Measurements from ENCODE around the gene CKAP2.
"Not testable (repeated sequence)": the region's sequence is repeated elsewhere in the genome, so short reads cannot be mapped to it uniquely, and the experiment has no call there.

The CKAP2 gene

DNA sequence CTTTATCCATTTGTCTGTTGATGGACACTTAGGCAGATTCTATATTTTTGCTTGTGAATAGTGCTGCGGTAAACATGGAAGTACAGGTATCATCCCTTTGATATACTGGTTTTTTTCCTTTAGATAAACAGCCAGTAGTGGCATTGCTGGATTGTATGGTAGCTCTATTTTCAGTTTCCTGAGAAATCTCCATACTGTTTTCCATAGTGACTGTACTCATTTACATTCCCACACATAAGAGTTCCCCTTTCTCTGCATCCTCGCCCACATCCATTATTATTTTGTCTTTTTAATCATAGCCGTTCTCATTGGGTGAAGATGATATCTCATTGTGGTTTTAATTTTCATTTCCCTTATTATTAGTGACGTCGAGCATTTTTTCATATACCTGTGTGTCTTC lies 35.7 kb downstream of the CKAP2 start:
- not testable (repeated sequence) for H3K27ac ChIP-seq, H3K9me3 ChIP-seq, H3K27me3 ChIP-seq, H3K4me2 ChIP-seq, H3K36me3 ChIP-seq, H3K9ac ChIP-seq, H4K20me1 ChIP-seq, H3K4me3 ChIP-seq, H3K4me1 ChIP-seq

DNA sequence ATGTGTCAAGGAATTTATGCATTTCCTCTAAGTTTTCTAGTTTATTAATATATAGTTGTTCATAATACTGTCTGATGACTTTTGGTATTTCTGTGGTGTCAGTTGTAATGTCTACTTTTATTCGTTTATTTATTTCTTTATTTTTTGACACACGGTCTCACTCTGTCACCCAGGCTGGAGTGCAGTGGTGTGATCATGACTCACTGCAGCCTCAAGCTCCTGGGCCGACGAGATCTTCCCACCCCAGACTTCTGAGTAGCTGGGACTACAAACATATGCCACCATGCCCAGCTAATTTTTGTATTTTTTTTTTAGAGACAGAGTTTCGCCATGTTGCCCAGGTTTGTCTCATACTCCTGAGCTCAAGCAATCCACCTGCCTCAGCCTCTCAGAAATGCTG lies 39.0 kb downstream of the CKAP2 start:
- H3K4me1 ChIP-seq, H3K4me3 ChIP-seq, H4K20me1 ChIP-seq, H3K36me3 ChIP-seq, H3K27ac ChIP-seq, H3K9ac ChIP-seq, H3K4me2 ChIP-seq, H3K27me3 ChIP-seq, H3K9me3 ChIP-seq: not testable (repeated sequence)

- not testable (repeated sequence) for H4K20me1 ChIP-seq, H3K9ac ChIP-seq, H3K27ac ChIP-seq, H3K36me3 ChIP-seq, H3K27me3 ChIP-seq, H3K4me3 ChIP-seq, H3K4me1 ChIP-seq, H3K4me2 ChIP-seq
- H3K9me3 ChIP-seq, result peaks cover 11% of the 10 kb centered on the region
Measured at GRCh38 chr13:52497979-52498378, 42.7 kb downstream of the CKAP2 start.

- H3K4me3 ChIP-seq, H4K20me1 ChIP-seq, H3K4me1 ChIP-seq, H3K4me2 ChIP-seq, H3K36me3 ChIP-seq, H3K27me3 ChIP-seq, H3K9ac ChIP-seq, H3K27ac ChIP-seq: not testable (repeated sequence)
- H3K9me3 ChIP-seq, result peaks cover 18% of the 10 kb centered on the region
Measured at GRCh38 chr13:52502277-52502676, 47.0 kb downstream of the CKAP2 start.

DNA sequence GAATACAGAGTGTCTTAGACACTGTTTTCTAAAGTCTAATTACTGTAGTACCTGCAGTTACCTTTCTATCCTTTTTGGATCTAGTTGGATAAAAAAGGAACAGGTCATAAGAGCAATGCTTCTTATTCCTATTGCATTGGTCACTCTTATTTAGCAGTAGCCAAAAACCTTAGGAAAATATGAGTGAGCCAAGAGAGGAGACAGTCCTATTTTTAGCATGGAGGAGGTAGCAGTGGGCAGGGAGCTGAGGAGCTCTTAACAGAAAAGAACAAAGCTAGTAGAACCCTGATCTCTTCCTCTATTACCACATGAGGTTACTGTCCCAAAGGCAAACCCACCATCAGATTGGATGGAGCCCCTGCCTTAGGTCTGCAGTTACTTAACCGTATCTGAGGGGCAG lies 50.6 kb downstream of the CKAP2 start:
- not testable (repeated sequence) for H3K4me3 ChIP-seq, H3K27ac ChIP-seq, H3K27me3 ChIP-seq, H4K20me1 ChIP-seq, H3K4me2 ChIP-seq, H3K4me1 ChIP-seq, H3K36me3 ChIP-seq, H3K9ac ChIP-seq
- H3K9me3 ChIP-seq, result peaks cover 18% of the 10 kb centered on the region

DNA sequence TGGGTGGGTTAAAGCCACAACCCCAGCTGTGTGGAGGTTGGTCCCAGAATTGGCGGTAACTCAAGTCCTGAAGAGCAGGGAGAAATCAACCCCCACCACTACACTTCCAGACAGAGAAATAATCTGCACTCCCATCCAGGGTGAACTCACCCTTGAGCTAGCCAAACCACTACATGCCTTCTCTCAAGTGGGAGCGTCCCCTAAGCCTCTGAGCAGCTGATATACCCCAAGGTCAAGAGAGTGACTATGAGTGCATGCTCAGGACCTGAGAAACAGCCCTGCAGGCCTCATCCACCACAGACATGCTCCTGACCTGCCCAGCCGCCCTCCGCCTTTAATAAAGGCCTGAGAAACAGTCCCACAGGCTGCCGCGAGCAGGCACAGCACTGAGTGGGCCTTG lies 54.3 kb downstream of the CKAP2 start:
- H3K36me3 ChIP-seq, H4K20me1 ChIP-seq, H3K4me3 ChIP-seq, H3K4me2 ChIP-seq, H3K27ac ChIP-seq, H3K4me1 ChIP-seq, H3K9ac ChIP-seq, H3K9me3 ChIP-seq, H3K27me3 ChIP-seq: not testable (repeated sequence)

GRCh38 chr13:52510221-52510797 lies 55.0 kb downstream of the CKAP2 start:
- H3K36me3 ChIP-seq, H3K9me3 ChIP-seq, H3K4me1 ChIP-seq, H3K27me3 ChIP-seq, H3K4me2 ChIP-seq, H3K27ac ChIP-seq, H3K9ac ChIP-seq, H3K4me3 ChIP-seq, H4K20me1 ChIP-seq: not testable (repeated sequence)

DNA sequence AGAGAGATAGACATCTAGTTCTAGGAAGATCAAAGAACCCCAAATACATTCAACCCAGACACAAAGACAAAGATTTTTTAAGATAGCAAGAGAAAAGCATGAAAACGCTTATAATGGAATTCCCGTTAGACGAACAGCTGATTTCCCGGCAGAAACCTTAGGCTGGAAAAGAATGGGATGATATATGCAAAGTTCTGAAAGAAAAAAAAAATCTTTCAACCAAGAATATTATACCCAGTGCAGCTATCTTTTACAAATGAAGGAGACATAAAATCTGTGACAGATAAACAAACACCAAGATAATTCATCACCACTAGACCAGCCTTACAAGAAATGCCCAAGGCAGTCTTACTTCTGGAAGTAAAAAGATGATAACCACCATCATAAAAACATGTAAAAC lies 56.3 kb downstream of the CKAP2 start:
- H3K9me3 ChIP-seq, H3K27ac ChIP-seq, H3K4me1 ChIP-seq, H3K36me3 ChIP-seq, H3K4me3 ChIP-seq, H3K4me2 ChIP-seq, H3K9ac ChIP-seq, H4K20me1 ChIP-seq, H3K27me3 ChIP-seq: not testable (repeated sequence)

DNA sequence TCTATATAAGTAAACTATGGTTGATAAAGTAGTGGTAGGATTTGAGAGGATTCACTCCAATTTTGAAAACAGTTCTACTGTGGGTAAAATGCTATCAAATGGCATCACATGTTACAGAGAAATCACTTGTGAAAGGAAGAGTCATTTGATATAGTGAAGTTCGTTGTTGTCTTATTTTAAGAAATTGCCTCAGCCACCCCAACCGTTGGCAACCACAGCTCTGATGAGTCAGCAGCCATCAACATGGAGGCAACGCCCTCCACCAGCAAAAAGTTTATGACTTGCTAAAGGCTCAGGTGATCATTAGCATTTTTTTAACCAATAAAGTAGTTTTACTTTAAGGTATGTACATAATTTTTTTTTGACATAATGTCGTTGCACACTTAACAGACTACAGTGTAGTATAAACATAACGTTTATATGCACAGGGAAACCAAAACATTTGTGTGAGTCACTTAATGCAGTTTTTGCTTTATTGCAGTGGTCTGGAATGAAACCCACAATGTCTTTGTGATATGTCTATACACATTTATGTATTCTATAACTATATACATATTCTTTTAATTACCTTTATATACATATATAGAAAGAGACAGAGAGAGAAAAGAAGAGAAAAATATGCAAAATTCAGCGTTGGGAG lies 58.8 kb downstream of the CKAP2 start:
- H3K4me1 ChIP-seq, H3K4me3 ChIP-seq, H3K9ac ChIP-seq, H3K9me3 ChIP-seq, H3K36me3 ChIP-seq, H3K27ac ChIP-seq, H3K27me3 ChIP-seq, H4K20me1 ChIP-seq, H3K4me2 ChIP-seq: not testable (repeated sequence)

- H3K4me3 ChIP-seq, H3K36me3 ChIP-seq, H4K20me1 ChIP-seq, H3K4me1 ChIP-seq, H3K27ac ChIP-seq, H3K27me3 ChIP-seq, H3K9ac ChIP-seq, H3K4me2 ChIP-seq, H3K9me3 ChIP-seq: not testable (repeated sequence)
Measured at GRCh38 chr13:52523323-52523722, 68.0 kb downstream of the CKAP2 start.

Data from BLaER1 (cell line).